ENCODE data around the gene ATP5MG.

The ATP5MG gene

DNA sequence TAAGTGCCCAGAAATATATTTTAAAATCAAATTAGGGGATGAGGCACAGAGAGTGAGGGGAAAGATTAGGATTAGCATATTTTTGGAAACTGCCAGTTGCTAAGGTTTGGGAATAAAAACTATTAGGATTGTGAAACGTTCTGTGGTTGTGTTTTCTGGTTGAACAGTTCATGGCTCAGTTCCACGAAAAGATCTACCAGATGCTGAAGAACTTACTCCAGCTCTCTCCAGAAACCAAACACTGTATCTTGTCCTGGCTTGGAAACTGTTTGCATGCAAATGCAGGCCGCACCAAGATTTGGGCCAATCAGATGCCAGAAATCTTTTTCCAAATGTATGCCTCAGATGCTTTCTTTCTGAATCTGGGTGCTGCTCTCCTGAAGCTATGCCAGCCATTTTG lies 26.7 kb upstream of the ATP5MG start:
- H3K9me3 ChIP-seq (ENCODE audit: control insufficient read depth in 1 of 2, low read length in 2 of 2): no peaks in the 10 kb centered on the region
- no peak overlapping the region for H3K9ac ChIP-seq (ENCODE audit: low read depth in 1 of 2, low read length in 2 of 2)
- H3K36me3 ChIP-seq (ENCODE audit: control insufficient read depth in 1 of 2, insufficient read depth in 2 of 2, low read length in 2 of 2): peaks cover 47 to 85% of the 10 kb centered on the region in 2 donors
- H3K27ac ChIP-seq (ENCODE audit: low read depth, low read length): no peak overlapping the region
- H3K4me3 ChIP-seq (ENCODE audit: low read depth in 1 of 2, low read length in 2 of 2): no peak overlapping the region
- no peaks in the 10 kb centered on the region for H3K27me3 ChIP-seq (ENCODE audit: control insufficient read depth in 1 of 2, insufficient read depth in 2 of 2, low read length in 2 of 2)
- no peaks in the 10 kb centered on the region for H3K4me1 ChIP-seq (ENCODE audit: control insufficient read depth in 1 of 2, insufficient read depth in 2 of 2, low read length in 2 of 2)

GRCh38 chr11:118375978-118376377 lies 25.4 kb upstream of the ATP5MG start:
- Histone ChIP-seq H3K9me3 (ENCODE audit: control insufficient read depth in 1 of 2, low read length in 2 of 2) (no peaks in the 10 kb centered on the region), H3K27ac (ENCODE audit: low read depth, low read length) (no peak overlapping the region), H3K27me3 (ENCODE audit: control insufficient read depth in 1 of 2, insufficient read depth in 2 of 2, low read length in 2 of 2) (no peaks in the 10 kb centered on the region), H3K4me1 (ENCODE audit: control insufficient read depth in 1 of 2, insufficient read depth in 2 of 2, low read length in 2 of 2) (no peaks in the 10 kb centered on the region), H3K4me3 (ENCODE audit: low read depth in 1 of 2, low read length in 2 of 2) (no peak overlapping the region), H3K9ac (ENCODE audit: low read depth in 1 of 2, low read length in 2 of 2) (no peak overlapping the region), H3K36me3 (ENCODE audit: control insufficient read depth in 1 of 2, insufficient read depth in 2 of 2, low read length in 2 of 2) (peaks cover 44 to 85% of the 10 kb centered on the region in 2 donors)

DNA sequence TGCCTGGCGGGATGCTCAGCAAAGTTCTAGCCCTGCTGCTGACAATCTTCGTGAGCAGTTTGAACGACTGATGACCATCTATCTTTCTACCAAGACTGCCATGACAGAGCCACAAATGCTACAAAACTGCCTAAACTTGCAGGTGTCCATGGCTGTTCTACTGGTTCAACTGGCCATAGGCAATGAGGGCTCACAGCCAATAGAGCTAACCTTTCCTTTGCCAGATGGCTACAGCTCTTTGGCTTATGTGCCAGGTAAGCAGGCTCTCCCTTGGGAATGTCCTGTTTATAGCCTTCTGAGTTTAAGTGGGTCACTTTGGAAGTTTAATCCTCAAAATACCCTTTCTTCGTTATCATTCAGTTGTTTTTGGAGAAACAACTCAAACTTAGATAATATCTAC lies 21.9 kb upstream of the ATP5MG start:
- no peak overlapping the region for H3K27ac ChIP-seq (ENCODE audit: low read depth, low read length)
- H3K9ac ChIP-seq (ENCODE audit: low read depth in 1 of 2, low read length in 2 of 2): no peak overlapping the region
- peaks cover 46 to 85% of the 10 kb centered on the region in 2 donors for H3K36me3 ChIP-seq (ENCODE audit: control insufficient read depth in 1 of 2, insufficient read depth in 2 of 2, low read length in 2 of 2)
- H3K4me3 ChIP-seq (ENCODE audit: low read depth in 1 of 2, low read length in 2 of 2): no peak overlapping the region
- H3K4me1 ChIP-seq (ENCODE audit: control insufficient read depth in 1 of 2, insufficient read depth in 2 of 2, low read length in 2 of 2): no peaks in the 10 kb centered on the region
- no peaks in the 10 kb centered on the region for H3K9me3 ChIP-seq (ENCODE audit: control insufficient read depth in 1 of 2, low read length in 2 of 2)
- no peaks in the 10 kb centered on the region for H3K27me3 ChIP-seq (ENCODE audit: control insufficient read depth in 1 of 2, insufficient read depth in 2 of 2, low read length in 2 of 2)

DNA sequence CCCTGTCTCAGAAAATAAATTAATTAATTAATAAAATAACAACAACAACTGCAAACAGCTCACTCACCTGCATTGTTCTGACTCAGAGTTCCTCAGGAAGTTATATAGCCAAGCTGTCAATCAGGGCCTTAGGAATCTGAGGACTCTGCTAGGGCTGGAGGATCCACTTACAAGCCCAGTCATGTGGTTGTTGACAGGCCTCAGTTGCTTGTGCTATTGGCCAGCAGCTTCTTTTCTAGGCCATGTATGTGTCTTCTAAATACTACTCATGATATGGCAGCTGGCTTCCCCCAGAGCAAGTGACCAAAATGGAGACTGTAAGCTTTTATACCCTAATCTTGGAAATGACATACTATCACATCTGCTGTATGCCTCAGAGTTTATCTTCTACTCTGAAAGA lies 20.8 kb upstream of the ATP5MG start:
- H3K27ac ChIP-seq (ENCODE audit: low read depth, low read length): no peak overlapping the region
- H3K36me3 ChIP-seq (ENCODE audit: control insufficient read depth in 1 of 2, insufficient read depth in 2 of 2, low read length in 2 of 2): peaks cover 49 to 88% of the 10 kb centered on the region in 2 donors

GRCh38 chr11:118382954-118383353 lies 18.5 kb upstream of the ATP5MG start:
- Histone ChIP-seq H3K4me3 (ENCODE audit: low read depth in 1 of 2, low read length in 2 of 2) (no peak overlapping the region), H3K27ac (ENCODE audit: low read depth, low read length) (no peak overlapping the region), H3K9ac (ENCODE audit: low read depth in 1 of 2, low read length in 2 of 2) (no peak overlapping the region), H3K9me3 (ENCODE audit: control insufficient read depth in 1 of 2, low read length in 2 of 2) (no peaks in the 10 kb centered on the region), H3K4me1 (ENCODE audit: control insufficient read depth in 1 of 2, insufficient read depth in 2 of 2, low read length in 2 of 2) (no peaks in the 10 kb centered on the region), H3K27me3 (ENCODE audit: control insufficient read depth in 1 of 2, insufficient read depth in 2 of 2, low read length in 2 of 2) (no peaks in the 10 kb centered on the region), H3K36me3 (ENCODE audit: control insufficient read depth in 1 of 2, insufficient read depth in 2 of 2, low read length in 2 of 2) (peaks cover 68 to 96% of the 10 kb centered on the region in 2 donors)

More for the DNA sequence above, 20.8 kb upstream of the ATP5MG start:
- H3K4me3 ChIP-seq (ENCODE audit: low read depth in 1 of 2, low read length in 2 of 2): no peak overlapping the region
- no peaks in the 10 kb centered on the region for H3K9me3 ChIP-seq (ENCODE audit: control insufficient read depth in 1 of 2, low read length in 2 of 2)
- H3K4me1 ChIP-seq (ENCODE audit: control insufficient read depth in 1 of 2, insufficient read depth in 2 of 2, low read length in 2 of 2): no peaks in the 10 kb centered on the region
- no peak overlapping the region for H3K9ac ChIP-seq (ENCODE audit: low read depth in 1 of 2, low read length in 2 of 2)
- no peaks in the 10 kb centered on the region for H3K27me3 ChIP-seq (ENCODE audit: control insufficient read depth in 1 of 2, insufficient read depth in 2 of 2, low read length in 2 of 2)

- peaks cover 63 to 99% of the 10 kb centered on the region in 2 donors for H3K36me3 ChIP-seq (ENCODE audit: control insufficient read depth in 1 of 2, insufficient read depth in 2 of 2, low read length in 2 of 2)
- no peak overlapping the region for H3K4me3 ChIP-seq (ENCODE audit: low read depth in 1 of 2, low read length in 2 of 2)
- H3K9ac ChIP-seq (ENCODE audit: low read depth in 1 of 2, low read length in 2 of 2): no peak overlapping the region
- H3K27me3 ChIP-seq (ENCODE audit: control insufficient read depth in 1 of 2, insufficient read depth in 2 of 2, low read length in 2 of 2): no peaks in the 10 kb centered on the region
- H3K4me1 ChIP-seq (ENCODE audit: control insufficient read depth in 1 of 2, insufficient read depth in 2 of 2, low read length in 2 of 2): no peaks in the 10 kb centered on the region
- no peak overlapping the region for H3K27ac ChIP-seq (ENCODE audit: low read depth, low read length)
- no peaks in the 10 kb centered on the region for H3K9me3 ChIP-seq (ENCODE audit: control insufficient read depth in 1 of 2, low read length in 2 of 2)
These were observed 17.7 kb upstream of the ATP5MG start for GRCh38 chr11:118383657-118384056.

GRCh38 chr11:118396097-118396501 lies 5.3 kb upstream of the ATP5MG start:
- no peak overlapping the region for H3K9ac ChIP-seq (ENCODE audit: low read depth in 1 of 2, low read length in 2 of 2)
- H3K36me3 ChIP-seq (ENCODE audit: control insufficient read depth in 1 of 2, insufficient read depth in 2 of 2, low read length in 2 of 2): peaks cover 29 to 52% of the 10 kb centered on the region in 2 donors
- no peaks in the 10 kb centered on the region for H3K9me3 ChIP-seq (ENCODE audit: control insufficient read depth in 1 of 2, low read length in 2 of 2)
- no peaks in the 10 kb centered on the region for H3K27me3 ChIP-seq (ENCODE audit: control insufficient read depth in 1 of 2, insufficient read depth in 2 of 2, low read length in 2 of 2)
- no peak overlapping the region for H3K4me3 ChIP-seq (ENCODE audit: low read depth in 1 of 2, low read length in 2 of 2)
- peak overlapping the region; percentile 25 for H3K27ac ChIP-seq (ENCODE audit: low read depth, low read length)
- peaks cover 6 to 8% of the 10 kb centered on the region in 2 donors for H3K4me1 ChIP-seq (ENCODE audit: control insufficient read depth in 1 of 2, insufficient read depth in 2 of 2, low read length in 2 of 2)

- Histone ChIP-seq H3K27me3 (ENCODE audit: control insufficient read depth in 1 of 2, insufficient read depth in 2 of 2, low read length in 2 of 2) (no peaks in the 10 kb centered on the region), H3K9ac (ENCODE audit: low read depth in 1 of 2, low read length in 2 of 2) (no peak overlapping the region), H3K27ac (ENCODE audit: low read depth, low read length) (no peak overlapping the region), H3K4me3 (ENCODE audit: low read depth in 1 of 2, low read length in 2 of 2) (no peak overlapping the region), H3K4me1 (ENCODE audit: control insufficient read depth in 1 of 2, insufficient read depth in 2 of 2, low read length in 2 of 2) (peaks cover 6 to 14% of the 10 kb centered on the region in 2 donors), H3K36me3 (ENCODE audit: control insufficient read depth in 1 of 2, insufficient read depth in 2 of 2, low read length in 2 of 2) (peaks cover 25 to 43% of the 10 kb centered on the region in 2 donors), H3K9me3 (ENCODE audit: control insufficient read depth in 1 of 2, low read length in 2 of 2) (no peaks in the 10 kb centered on the region)
These were observed 4.0 kb upstream of the ATP5MG start for GRCh38 chr11:118397448-118397847.

- Histone ChIP-seq H3K9ac (ENCODE audit: low read depth in 1 of 2, low read length in 2 of 2) (peak overlapping the region in 1 of 2 donors; percentile 10), H3K9me3 (ENCODE audit: control insufficient read depth in 1 of 2, low read length in 2 of 2) (no peaks in the 10 kb centered on the region), H3K27ac (ENCODE audit: low read depth, low read length) (no peak overlapping the region), H3K27me3 (ENCODE audit: control insufficient read depth in 1 of 2, insufficient read depth in 2 of 2, low read length in 2 of 2) (no peaks in the 10 kb centered on the region), H3K36me3 (ENCODE audit: control insufficient read depth in 1 of 2, insufficient read depth in 2 of 2, low read length in 2 of 2) (peaks cover 16 to 29% of the 10 kb centered on the region in 2 donors), H3K4me3 (ENCODE audit: low read depth in 1 of 2, low read length in 2 of 2) (no peak overlapping the region), H3K4me1 (ENCODE audit: control insufficient read depth in 1 of 2, insufficient read depth in 2 of 2, low read length in 2 of 2) (peaks cover 11 to 29% of the 10 kb centered on the region in 2 donors)
These were observed 2.4 kb upstream of the ATP5MG start for GRCh38 chr11:118398791-118399559.

DNA sequence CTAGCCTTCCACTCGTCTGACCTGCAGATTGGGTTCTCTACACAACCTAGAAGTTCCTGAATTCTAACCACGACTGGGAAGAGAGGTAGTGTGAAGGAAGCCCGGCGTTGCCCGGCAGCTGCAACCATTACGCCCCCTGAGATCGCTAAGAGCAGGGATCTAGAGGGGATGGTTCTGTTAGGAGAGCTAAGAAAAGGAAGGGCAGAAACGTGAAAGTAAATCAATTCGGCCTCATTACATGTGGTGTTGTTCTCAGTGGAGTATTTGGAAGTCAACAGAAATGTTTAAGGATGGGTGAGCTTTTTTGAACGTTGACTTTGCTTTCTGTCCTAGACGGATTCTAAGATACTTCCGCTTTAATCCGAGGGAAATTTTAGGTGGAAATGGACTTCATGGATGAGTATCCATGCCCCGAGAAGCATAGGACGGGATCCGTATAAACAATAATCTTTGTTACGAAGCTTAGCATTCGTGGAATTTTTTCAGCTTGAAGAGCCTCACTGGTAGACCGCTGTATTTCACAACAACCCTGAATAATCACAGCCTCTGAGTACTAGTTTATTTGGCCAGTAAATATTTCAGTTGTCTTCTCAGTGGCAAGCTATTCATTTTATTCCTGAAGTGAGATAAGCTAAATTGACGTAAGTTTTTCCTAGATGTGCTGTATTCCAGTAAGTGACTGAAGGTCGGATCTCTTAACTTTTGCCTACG lies 629 bp downstream of the ATP5MG start:
- peak overlapping the region; percentile 99 for H3K4me3 ChIP-seq (ENCODE audit: low read depth in 1 of 2, low read length in 2 of 2)
- peak overlapping the region; percentile 97 to 98 for H3K9ac ChIP-seq (ENCODE audit: low read depth in 1 of 2, low read length in 2 of 2)
- H3K36me3 ChIP-seq (ENCODE audit: control insufficient read depth in 1 of 2, insufficient read depth in 2 of 2, low read length in 2 of 2): peaks cover 16 to 30% of the 10 kb centered on the region in 2 donors
- no peaks in the 10 kb centered on the region for H3K9me3 ChIP-seq (ENCODE audit: control insufficient read depth in 1 of 2, low read length in 2 of 2)
- peak overlapping the region; percentile 74 for H3K27ac ChIP-seq (ENCODE audit: low read depth, low read length)
- no peaks in the 10 kb centered on the region for H3K27me3 ChIP-seq (ENCODE audit: control insufficient read depth in 1 of 2, insufficient read depth in 2 of 2, low read length in 2 of 2)
- H3K4me1 ChIP-seq (ENCODE audit: control insufficient read depth in 1 of 2, insufficient read depth in 2 of 2, low read length in 2 of 2): peaks cover 21 to 38% of the 10 kb centered on the region in 2 donors

All from duodenal mucosa (tissue), 2 donors.